Activated T-cell treated with anti-CD3 and anti-CD28 coated beads, Interleukin-2, amount 50 U/mL, for 24 hours (primary cell): ENCODE results near the gene RAB41.
"Not testable (repeated sequence)": the region's sequence is repeated elsewhere in the genome, so short reads cannot be mapped to it uniquely, and the experiment has no call there.

Experiments
- DNase-seq: peaks from one replicate; pipeline ENCODE4 v3.0.0-alpha.2; 2020
- H3K27ac Mint-ChIP-seq: 2 replicates; pipeline ENCODE4 v1.8.0; 2020; ENCODE audit warnings: mild to moderate bottlenecking, mixed read lengths
- H3K27me3 Mint-ChIP-seq: 2 replicates; pipeline ENCODE4 v1.8.0; 2020; ENCODE audit warnings: mixed read lengths
- H3K36me3 Mint-ChIP-seq: 2 replicates; pipeline ENCODE4 v1.8.0; 2020; ENCODE audit warnings: low read depth, mixed read lengths
- H3K4me1 Mint-ChIP-seq: 2 replicates; pipeline ENCODE4 v1.8.0; 2020; ENCODE audit warnings: low read depth, mixed read lengths
- H3K4me3 Mint-ChIP-seq: 2 replicates; pipeline ENCODE4 v1.8.0; 2020; ENCODE audit warnings: mild to moderate bottlenecking, moderate library complexity, mixed read lengths
- H3K9me3 Mint-ChIP-seq: 2 replicates; pipeline ENCODE4 v1.8.0; 2020; ENCODE audit warnings: mixed read lengths

The RAB41 gene

DNA sequence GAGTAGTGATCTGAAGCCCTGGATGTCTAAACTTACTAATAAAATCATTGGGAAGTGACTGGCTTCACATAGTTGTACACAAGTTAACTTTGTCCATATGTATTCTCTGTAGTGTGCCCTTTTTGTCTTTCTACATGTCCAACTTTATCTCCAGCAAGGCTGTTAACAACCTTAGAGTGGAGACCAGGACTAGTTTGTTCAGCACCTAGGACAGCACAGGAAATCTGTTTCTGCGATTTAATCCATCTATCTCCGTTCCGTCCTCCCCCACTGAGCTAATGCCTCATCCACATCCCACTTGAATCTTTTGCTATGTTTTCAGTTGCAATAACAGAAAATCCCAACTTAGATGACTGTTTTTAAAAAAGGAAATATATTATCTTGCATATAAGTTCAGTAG, 17.2 kb upstream of the RAB41 start:
- H3K9me3 Mint-ChIP-seq: no peaks in the 10 kb centered on the region
- no peaks in the 10 kb centered on the region for H3K36me3 Mint-ChIP-seq
- H3K4me1 Mint-ChIP-seq: no peaks in the 10 kb centered on the region
- peaks cover 46% of the 10 kb centered on the region for H3K27me3 Mint-ChIP-seq
- no peak overlapping the region for H3K27ac Mint-ChIP-seq
- no peak for DNase-seq
- H3K4me3 Mint-ChIP-seq: no peak overlapping the region

DNA sequence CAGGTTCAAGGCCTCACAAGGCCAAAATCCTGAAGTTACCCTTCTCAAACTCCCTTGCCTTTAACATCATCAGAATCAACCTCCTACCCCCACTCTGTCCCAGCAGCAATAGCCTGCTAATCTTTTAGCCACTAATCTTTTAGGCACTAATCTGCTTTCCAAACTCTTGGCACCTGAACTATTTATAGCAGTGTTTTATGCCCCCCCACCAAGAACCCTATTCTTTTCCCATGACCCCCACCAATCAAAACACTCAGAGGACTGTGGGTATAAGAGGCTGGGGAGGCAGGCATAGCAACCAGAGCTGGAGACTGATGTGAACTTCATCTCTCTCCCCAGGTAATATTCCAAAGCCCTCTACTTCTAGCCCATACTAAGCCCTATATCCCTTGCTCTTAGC, 13.9 kb upstream of the RAB41 start, which contains the start of gene ARR3:
Gene ARR3 (plus strand): TSS at position 301 of the 400 bp plus-strand sequence. CDS start 1,052 bp downstream, outside the sequence.
- Mint-ChIP-seq H3K36me3 (no peaks in the 10 kb centered on the region), H3K4me3 (no peak within 1 kb of the TSS), H3K27me3 (peaks cover 43% of the 10 kb centered on the region), H3K9me3 (no peaks in the 10 kb centered on the region), H3K4me1 (no peaks in the 10 kb centered on the region), H3K27ac (no peak within 1 kb of the TSS)
- DNase-seq: no peak

DNA sequence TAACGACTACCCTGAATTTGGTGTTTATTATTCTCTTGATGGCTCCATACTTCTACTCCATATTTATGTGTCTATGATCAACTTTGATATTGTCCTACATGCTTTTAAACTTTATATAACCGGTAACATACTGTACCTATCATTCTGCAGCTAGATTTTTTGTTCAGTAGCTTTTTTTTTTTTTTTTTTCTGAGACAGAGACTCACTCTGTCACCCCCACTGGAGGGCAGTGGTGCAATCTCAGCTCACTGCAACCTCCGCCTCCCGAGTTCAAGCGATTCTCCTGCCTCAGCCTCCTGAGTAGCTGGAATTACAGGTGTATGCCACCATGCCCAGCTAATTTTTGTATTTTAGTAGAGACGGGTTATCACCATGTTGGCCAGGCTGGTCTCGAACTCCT, 7.9 kb upstream of the RAB41 start:
- not testable (repeated sequence) for H3K36me3 Mint-ChIP-seq, DNase-seq, H3K4me3 Mint-ChIP-seq, H3K27ac Mint-ChIP-seq, H3K4me1 Mint-ChIP-seq, H3K9me3 Mint-ChIP-seq
- H3K27me3 Mint-ChIP-seq: peaks cover 22% of the 10 kb centered on the region

DNA sequence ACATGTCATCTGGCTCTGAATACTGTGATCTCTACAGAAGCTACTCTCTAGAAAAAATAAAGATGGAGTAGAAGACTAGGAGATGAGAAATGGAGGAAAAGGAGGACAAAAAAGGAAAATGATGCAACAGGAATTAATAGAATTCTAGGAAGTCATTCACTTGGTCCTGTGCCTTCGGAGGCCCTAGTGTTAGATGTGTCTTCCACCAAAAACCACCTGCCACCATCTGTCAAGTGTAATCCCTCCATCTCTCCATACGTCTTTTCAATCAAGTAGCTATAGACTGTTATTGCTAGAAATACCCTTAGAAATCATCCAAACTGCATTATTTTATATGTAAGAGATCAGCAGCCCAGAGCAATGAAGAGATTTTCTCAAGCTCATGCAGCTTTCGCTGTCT, 2.9 kb upstream of the RAB41 start:
- no peaks in the 10 kb centered on the region for H3K4me1 Mint-ChIP-seq
- DNase-seq: no peak
- peaks cover 12% of the 10 kb centered on the region for H3K36me3 Mint-ChIP-seq
- H3K27ac Mint-ChIP-seq: no peak overlapping the region
- H3K27me3 Mint-ChIP-seq: peaks cover 28% of the 10 kb centered on the region
- no peak overlapping the region for H3K4me3 Mint-ChIP-seq
- no peaks in the 10 kb centered on the region for H3K9me3 Mint-ChIP-seq

DNA sequence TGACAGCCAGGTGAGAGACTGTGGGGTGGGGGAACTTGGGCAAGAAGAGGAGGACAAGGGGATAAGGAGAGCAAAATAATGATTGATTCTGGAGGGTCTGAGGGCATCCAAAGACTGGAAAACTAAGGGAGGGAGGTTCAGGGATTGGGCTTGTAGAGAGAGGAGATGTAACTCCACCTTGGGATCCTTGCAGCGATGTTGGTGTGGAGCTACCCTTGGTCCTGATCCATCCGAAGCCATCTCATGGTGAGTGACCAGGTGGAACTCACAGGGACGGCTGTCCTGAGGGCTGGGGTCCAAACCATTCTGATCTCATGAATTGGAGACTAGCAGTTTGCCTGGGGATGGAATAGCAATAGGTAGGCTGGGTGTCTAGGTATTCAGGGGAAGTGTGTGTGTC, 1.4 kb upstream of the RAB41 start:
- H3K36me3 Mint-ChIP-seq: peaks cover 19% of the 10 kb centered on the region
- no peaks in the 10 kb centered on the region for H3K4me1 Mint-ChIP-seq
- H3K27ac Mint-ChIP-seq: no peak overlapping the region

GRCh38 chrX:70289168-70289792, 7.3 kb downstream of the RAB41 start:
- Mint-ChIP-seq H3K4me3 (peak overlapping the region; percentile 93), H3K27ac (peak overlapping the region; percentile 92), H3K36me3 (peaks cover 42% of the 10 kb centered on the region), H3K9me3 (no peaks in the 10 kb centered on the region), H3K4me1 (peaks cover 13% of the 10 kb centered on the region), H3K27me3 (peaks cover 51% of the 10 kb centered on the region)
- no peak for DNase-seq

More for the DNA sequence above, 1.4 kb upstream of the RAB41 start:
- H3K4me3 Mint-ChIP-seq: no peak overlapping the region
- no peaks in the 10 kb centered on the region for H3K9me3 Mint-ChIP-seq
- peaks cover 36% of the 10 kb centered on the region for H3K27me3 Mint-ChIP-seq
- no peak for DNase-seq

GRCh38 chrX:70289793-70290770, 8.1 kb downstream of the RAB41 start, which contains the start of the genes KIF4A and PDZD11:
Gene KIF4A, plus strand, starts transcription at chrX:70290104. Its CDS starts 355 bp downstream, at chrX:70290459.
Gene PDZD11, minus strand, starts transcription at chrX:70289927. Its CDS starts 586 bp downstream, at chrX:70289341.
- Mint-ChIP-seq H3K27me3 (peaks cover 50% of the 10 kb centered on the region), H3K4me3 (peak within 1 kb of the TSS; percentile 93), H3K9me3 (no peaks in the 10 kb centered on the region), H3K4me1 (peaks cover 13% of the 10 kb centered on the region), H3K36me3 (peaks cover 39% of the 10 kb centered on the region), H3K27ac (peak within 1 kb of the TSS; percentile 92)
- peak; percentile 84 for DNase-seq

DNA sequence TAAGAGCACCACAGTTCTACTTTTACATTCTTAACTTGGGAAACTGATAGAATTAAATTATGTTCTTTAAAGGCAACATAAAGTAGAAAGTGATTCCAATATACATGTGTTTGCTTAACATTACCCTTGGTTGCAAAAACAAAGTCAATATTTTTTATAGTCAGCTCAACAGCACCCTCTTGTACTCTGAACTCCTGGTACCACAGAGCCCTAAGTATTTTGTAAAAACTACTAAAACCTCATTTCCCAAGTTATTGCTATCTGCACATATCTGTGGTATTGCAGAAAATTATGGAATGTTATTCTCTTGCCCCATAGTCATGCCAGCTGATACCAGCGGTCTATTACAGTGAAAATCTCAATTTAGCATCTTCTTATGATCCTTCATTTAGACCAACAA, 10.8 kb downstream of the RAB41 start:
- peaks cover 33% of the 10 kb centered on the region for H3K27me3 Mint-ChIP-seq
- no peak overlapping the region for H3K4me3 Mint-ChIP-seq
- DNase-seq: no peak
- H3K36me3 Mint-ChIP-seq: peaks cover 20% of the 10 kb centered on the region
- H3K27ac Mint-ChIP-seq: no peak overlapping the region
- peaks cover 13% of the 10 kb centered on the region for H3K4me1 Mint-ChIP-seq
- no peaks in the 10 kb centered on the region for H3K9me3 Mint-ChIP-seq

DNA sequence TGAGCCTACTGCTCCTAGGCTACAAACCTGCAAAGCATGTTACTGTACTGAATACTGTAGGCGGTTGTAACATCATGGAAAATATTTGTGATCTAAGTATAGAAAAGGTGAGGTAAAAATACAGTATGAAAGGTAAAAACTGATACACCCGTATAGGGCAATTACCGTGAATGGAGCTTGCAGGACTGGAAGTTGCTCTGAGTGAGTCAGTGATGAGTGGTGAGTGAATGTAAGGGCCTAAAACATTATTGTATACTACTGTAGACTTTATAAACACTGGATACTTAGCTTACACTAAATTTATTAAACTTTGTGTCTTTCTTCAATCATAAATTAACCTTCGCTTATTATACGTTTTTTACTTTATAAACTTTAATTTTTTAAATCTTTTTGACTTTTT, 11.6 kb downstream of the RAB41 start:
- H3K4me1 Mint-ChIP-seq: peaks cover 13% of the 10 kb centered on the region

DNA sequence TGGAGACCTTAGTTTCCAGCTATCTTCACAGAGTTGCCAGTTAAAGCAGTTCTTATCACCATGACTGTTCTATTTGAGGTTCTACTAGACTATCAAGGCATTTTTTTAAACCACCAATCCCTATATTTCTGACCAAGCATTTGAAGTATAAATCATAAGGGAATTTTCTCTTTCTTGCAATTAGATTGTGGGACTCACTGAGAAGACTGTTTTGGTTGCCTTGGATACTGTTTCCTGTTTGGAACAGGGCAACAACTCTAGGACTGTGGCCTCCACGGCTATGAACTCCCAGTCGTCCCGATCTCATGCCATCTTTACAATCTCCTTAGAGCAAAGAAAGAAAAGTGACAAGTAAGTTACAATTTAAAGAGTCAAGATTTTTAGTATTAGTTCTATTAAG, 19.7 kb downstream of the RAB41 start:
- DNase-seq: no peak
- Mint-ChIP-seq H3K27ac (no peak overlapping the region), H3K4me3 (no peak overlapping the region), H3K36me3 (peaks cover 21% of the 10 kb centered on the region), H3K4me1 (no peaks in the 10 kb centered on the region), H3K9me3 (no peaks in the 10 kb centered on the region), H3K27me3 (peaks cover 18% of the 10 kb centered on the region)

More for the DNA sequence above, 11.6 kb downstream of the RAB41 start:
- no peak for DNase-seq
- Mint-ChIP-seq H3K27ac (no peak overlapping the region), H3K9me3 (no peaks in the 10 kb centered on the region), H3K4me3 (no peak overlapping the region), H3K27me3 (peaks cover 34% of the 10 kb centered on the region), H3K36me3 (peaks cover 14% of the 10 kb centered on the region)

DNA sequence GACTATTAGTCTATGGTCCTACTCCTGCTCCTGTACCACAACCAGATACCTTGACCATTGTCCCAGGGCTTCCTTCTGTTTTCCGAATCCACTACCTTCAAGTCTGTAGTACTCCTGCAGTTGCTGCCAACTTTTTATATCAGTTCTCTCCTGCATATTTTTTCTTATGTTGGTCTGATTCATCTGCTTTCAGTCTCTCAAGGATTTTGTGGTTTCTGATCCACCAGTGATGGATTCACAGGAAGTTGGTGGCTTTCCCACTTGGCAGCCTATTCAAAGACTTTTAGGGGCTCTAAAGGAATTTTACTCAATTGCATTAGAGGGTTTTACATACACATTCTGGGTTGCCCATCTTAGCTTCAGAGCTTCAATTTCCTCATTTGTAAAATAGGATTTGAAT, 31.5 kb downstream of the RAB41 start:
- no peak for DNase-seq
- peaks cover 7% of the 10 kb centered on the region for H3K36me3 Mint-ChIP-seq
- no peak overlapping the region for H3K27ac Mint-ChIP-seq
- H3K27me3 Mint-ChIP-seq: peaks cover 21% of the 10 kb centered on the region
- no peaks in the 10 kb centered on the region for H3K4me1 Mint-ChIP-seq
- H3K4me3 Mint-ChIP-seq: no peak overlapping the region
- no peaks in the 10 kb centered on the region for H3K9me3 Mint-ChIP-seq

DNA sequence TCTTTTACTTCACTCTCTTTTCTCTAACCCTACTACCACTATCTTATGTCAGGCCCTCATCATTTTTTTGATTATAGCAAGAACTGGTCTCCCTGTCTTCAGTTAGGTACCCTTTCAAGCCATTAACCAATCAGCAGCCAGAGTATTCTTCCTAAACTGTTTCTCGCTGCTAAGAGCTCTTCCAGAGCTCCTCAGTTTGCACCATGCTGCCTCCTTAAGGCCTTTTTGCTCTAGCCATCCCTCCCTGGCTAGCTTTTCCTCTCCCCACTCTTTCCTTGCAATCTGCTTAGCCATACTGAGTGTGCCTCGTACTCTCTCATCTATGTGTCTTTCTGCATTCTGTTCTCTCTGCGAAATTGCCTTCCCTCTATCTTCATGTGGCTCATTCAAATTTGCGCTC, 40.8 kb downstream of the RAB41 start:
- H3K27me3 Mint-ChIP-seq: peaks cover 24% of the 10 kb centered on the region
- DNase-seq: no peak
- no peak overlapping the region for H3K4me3 Mint-ChIP-seq
- no peaks in the 10 kb centered on the region for H3K4me1 Mint-ChIP-seq
- no peak overlapping the region for H3K27ac Mint-ChIP-seq
- no peaks in the 10 kb centered on the region for H3K36me3 Mint-ChIP-seq
- no peaks in the 10 kb centered on the region for H3K9me3 Mint-ChIP-seq

DNA sequence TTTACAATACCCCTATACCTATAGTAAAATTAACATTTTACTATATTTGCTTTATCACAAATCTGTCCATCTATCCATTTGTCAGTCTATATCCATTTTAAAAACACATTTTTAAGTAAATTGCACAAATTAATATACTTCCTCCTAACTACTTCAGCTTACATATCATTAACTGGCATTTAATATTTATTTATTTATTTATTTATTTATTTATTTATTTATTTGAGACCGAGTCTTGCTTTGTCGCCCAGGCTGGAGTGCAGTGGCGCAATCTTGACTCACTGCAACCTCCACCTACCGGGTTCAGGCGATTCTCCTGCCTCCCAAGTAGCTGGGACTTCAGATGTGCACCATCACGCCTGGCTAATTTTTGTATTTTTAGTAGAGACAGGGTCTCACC, 41.7 kb downstream of the RAB41 start:
- H3K27ac Mint-ChIP-seq, H3K36me3 Mint-ChIP-seq, DNase-seq, H3K9me3 Mint-ChIP-seq, H3K4me1 Mint-ChIP-seq, H3K4me3 Mint-ChIP-seq: not testable (repeated sequence)
- H3K27me3 Mint-ChIP-seq: peaks cover 25% of the 10 kb centered on the region

DNA sequence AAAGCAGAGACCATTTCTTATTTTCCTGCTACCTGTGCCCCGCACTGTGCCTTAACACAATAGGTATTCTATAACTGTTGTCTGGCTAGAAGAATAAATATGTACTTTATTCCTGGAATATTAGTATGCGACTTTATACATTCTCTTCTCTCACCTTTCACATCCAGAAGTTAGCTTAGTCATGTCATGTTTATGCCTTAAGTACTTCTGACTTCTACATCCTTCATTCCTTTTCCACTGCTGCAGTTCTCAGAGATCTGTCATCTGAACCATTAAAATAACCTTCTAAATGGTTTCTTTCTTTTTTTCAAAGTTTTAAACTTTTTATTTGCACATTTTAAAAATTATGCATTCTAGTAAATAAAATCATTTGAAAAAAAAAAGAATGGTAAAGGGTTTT, 42.4 kb downstream of the RAB41 start:
- Mint-ChIP-seq H3K4me3 (no peak overlapping the region), H3K9me3 (no peaks in the 10 kb centered on the region), H3K27me3 (peaks cover 26% of the 10 kb centered on the region), H3K4me1 (no peaks in the 10 kb centered on the region), H3K36me3 (no peaks in the 10 kb centered on the region), H3K27ac (no peak overlapping the region)
- no peak for DNase-seq

DNA sequence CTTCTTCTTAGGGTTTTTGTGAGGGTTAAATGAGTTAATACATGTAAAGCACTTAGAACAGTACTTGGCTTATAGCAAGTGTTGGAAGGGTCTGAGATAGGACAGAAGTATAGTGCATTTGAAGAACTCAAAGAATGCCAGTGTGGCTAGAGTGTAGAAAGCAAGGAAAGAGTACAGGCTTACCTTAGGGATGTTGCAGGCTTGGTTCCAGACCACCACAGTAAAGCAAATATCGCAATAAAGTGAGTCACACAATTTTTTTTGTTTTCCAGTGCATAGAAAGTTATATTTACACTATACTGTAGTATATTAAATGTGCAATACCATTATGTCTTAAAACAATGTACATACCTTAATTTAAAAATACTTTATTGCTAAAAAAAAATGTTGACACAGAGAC, 49.2 kb downstream of the RAB41 start:
- H3K27ac Mint-ChIP-seq: no peak overlapping the region
- no peaks in the 10 kb centered on the region for H3K36me3 Mint-ChIP-seq
- H3K9me3 Mint-ChIP-seq: no peaks in the 10 kb centered on the region
- no peaks in the 10 kb centered on the region for H3K4me1 Mint-ChIP-seq
- H3K27me3 Mint-ChIP-seq: peaks cover 50% of the 10 kb centered on the region
- H3K4me3 Mint-ChIP-seq: no peak overlapping the region
- DNase-seq: no peak
